Bronchial smooth muscle cell (primary cell): Measurements from ENCODE around the gene ATG14. TPM values are rescaled to one million over a fixed set of nuclear protein-coding genes. Genes with fewer than 3 reads are reported as not detected.

ENCODE experiments used
- total RNA-seq: library from RNA; depleted of rRNA; stranded (reverse); fragments of >200 nt; gene quantifications from 2 replicates; pipeline ENCODE4 v1.2.1, GENCODE V29; 2014

ATG14 gene
- total RNA-seq, result 12.1 and 17.2 TPM in 2 replicates

GRCh38 chr14:55411426-55412389, at the start of gene ATG14:
ATG14 (minus strand) TSS chr14:55411830; CDS start chr14:55411822, 8 bp downstream.

GRCh38 chr14:55440385-55440784, 28.8 kb upstream of the ATG14 start, which contains the start of gene TBPL2:
TBPL2 (minus strand) TSS chr14:55440616; CDS start chr14:55440449, 167 bp downstream.

Other genes starting within 250 kb of the ATG14 start
- gene DLGAP5, start 220.2 kb downstream of the ATG14 start, total RNA-seq, result 1.3 and 5.4 TPM in 2 replicates
- gene FBXO34, start 140.4 kb downstream of the ATG14 start, total RNA-seq, result 13.6 and 14.5 TPM in 2 replicates
- not detected in 2 replicates for gene TBPL2, start 28.8 kb upstream of the ATG14 start, total RNA-seq
- gene KTN1, start 168.4 kb upstream of the ATG14 start, total RNA-seq, result 118 and 174 TPM in 2 replicates